Mesendoderm (in vitro differentiated cells): ENCODE data around the gene IMMT.

Experiments used
- DNase-seq: peaks from one replicate; pipeline ENCODE4 v3.0.0; 2013
- H2AK5ac ChIP-seq: 2 replicates; pipeline ENCODE4 v1.6.1; 2013; ENCODE audit warnings: low read length, inconsistent platforms
- H2BK120ac ChIP-seq: 2 replicates; pipeline ENCODE4 v1.6.1; 2013; ENCODE audit warnings: low read depth, mild to moderate bottlenecking, low read length, moderate library complexity, mixed read lengths
- H2BK15ac ChIP-seq: replicated peaks from 2 replicates; pipeline ENCODE4 v1.6.1; 2013; ENCODE audit warnings: low read depth, mild to moderate bottlenecking, moderate library complexity
- H2BK5ac ChIP-seq: 2 replicates; pipeline ENCODE4 v1.6.1; 2013; ENCODE audit warnings: low read length, inconsistent platforms
- H3K18ac ChIP-seq: 2 replicates; pipeline ENCODE4 v1.6.1; 2013; ENCODE audit warnings: mild to moderate bottlenecking, low read length, mixed read lengths
- H3K23ac ChIP-seq: one replicate; pipeline ENCODE4 v1.6.1; 2013; ENCODE audit warnings: low read length
- H3K27ac ChIP-seq: 2 replicates; pipeline ENCODE4 v1.5.1; 2013; ENCODE audit warnings: low read depth, mild to moderate bottlenecking, inconsistent platforms, low read length, moderate library complexity
- H3K27me3 ChIP-seq: 2 replicates; pipeline ENCODE4 v1.6.1; 2013; ENCODE audit warnings: low read length, control low read depth, mild to moderate bottlenecking, inconsistent platforms; ENCODE audit not compliant: insufficient read depth, poor library complexity
- H3K36me3 ChIP-seq: 2 replicates; pipeline ENCODE4 v1.6.1; 2013; ENCODE audit warnings: low read length, inconsistent platforms; ENCODE audit not compliant: control insufficient read depth, insufficient read depth
- H3K4ac ChIP-seq: one replicate; pipeline ENCODE4 v1.6.1; 2013; ENCODE audit warnings: low read depth, mild to moderate bottlenecking, low read length, moderate library complexity
- H3K4me1 ChIP-seq: 2 replicates; pipeline ENCODE4 v1.6.1; 2013; ENCODE audit warnings: low read depth, low read length, inconsistent platforms; ENCODE audit not compliant: control insufficient read depth
- H3K4me2 ChIP-seq: 2 replicates; pipeline ENCODE4 v1.6.1; 2013; ENCODE audit warnings: low read length
- H3K4me3 ChIP-seq: 2 replicates; pipeline ENCODE4 v1.5.1; 2013; ENCODE audit warnings: mild to moderate bottlenecking, low read length
- H3K56ac ChIP-seq: one replicate; pipeline ENCODE4 v1.6.1; 2013; ENCODE audit warnings: low read length
- H3K79me1 ChIP-seq: 2 replicates; pipeline ENCODE4 v1.6.1; 2013; ENCODE audit warnings: low read length, inconsistent platforms
- H3K79me2 ChIP-seq: 2 replicates; pipeline ENCODE4 v1.6.1; 2013; ENCODE audit warnings: mild to moderate bottlenecking, low read length; ENCODE audit not compliant: control insufficient read depth, insufficient read depth
- H3K9ac ChIP-seq: 2 replicates; pipeline ENCODE4 v1.6.1; 2013; ENCODE audit warnings: low read length, inconsistent platforms
- H4K5ac ChIP-seq: one replicate; pipeline ENCODE4 v1.6.1; 2013; ENCODE audit warnings: low read length
- H4K8ac ChIP-seq: one replicate; pipeline ENCODE4 v1.6.1; 2013; ENCODE audit warnings: low read depth, mild to moderate bottlenecking, control low read depth, low read length, moderate library complexity
- WGBS: extraction: QIAGEN DNeasy Blood & Tissue Kit; methylation state at CpG from one replicate; pipeline ENCODE4 v1.1.7; 2013; ENCODE audit warnings: low lambda C conversion rate, missing lambda C conversion rate; ENCODE audit not compliant: insufficient coverage; ENCODE audit errors: extremely low coverage; 5-methylcytosine and 5-hydroxymethylcytosine counted together

IMMT gene

DNA sequence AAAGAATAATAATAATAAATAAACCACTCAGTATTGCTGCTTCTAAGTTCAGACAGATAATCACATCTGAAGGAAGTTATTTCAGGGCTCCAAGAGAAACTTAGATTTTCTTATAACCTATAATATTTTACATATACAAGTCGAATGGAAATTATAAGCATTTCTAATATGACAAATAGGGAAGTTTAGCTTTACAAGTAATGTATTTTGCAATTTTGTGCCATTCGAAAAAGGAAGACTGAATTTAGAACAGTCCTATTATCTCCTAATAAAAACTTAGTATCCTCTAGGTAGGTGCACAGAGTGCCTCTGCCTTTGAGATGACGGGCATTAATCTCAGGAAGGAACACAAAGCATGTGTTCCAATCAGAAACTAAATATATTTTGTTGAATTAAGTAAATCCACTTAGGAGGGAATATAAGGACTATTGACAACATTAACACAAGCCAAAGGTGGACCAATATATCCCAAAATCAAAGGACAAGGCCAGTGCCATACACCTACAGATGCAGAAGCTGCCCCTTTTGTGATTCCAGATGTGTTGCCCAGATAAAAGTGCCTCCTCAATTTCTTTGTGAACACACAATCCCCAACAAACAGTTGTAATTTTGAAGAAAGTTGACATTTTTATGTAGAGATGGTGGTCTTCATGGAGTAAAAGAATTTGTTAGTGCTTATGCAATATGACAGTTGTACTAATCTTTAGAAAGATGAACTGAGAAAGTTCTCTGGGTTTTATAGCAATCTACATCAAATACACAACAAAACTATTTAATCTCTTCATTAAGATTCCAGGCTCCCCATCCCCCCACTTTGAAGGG, 52.6 kb downstream of the IMMT start:
- Histone ChIP-seq H3K23ac (no peak overlapping the region), H3K27ac (no peak overlapping the region), H3K56ac (no peak overlapping the region), H3K79me1 (no peaks in the 10 kb centered on the region), H4K5ac (no peak overlapping the region), H3K36me3 (peaks cover 15% of the 10 kb centered on the region), H2BK15ac (no peak overlapping the region), H3K4ac (no peak overlapping the region), H3K27me3 (no peaks in the 10 kb centered on the region), H3K18ac (no peak overlapping the region), H3K4me2 (no peak overlapping the region), H4K8ac (no peak overlapping the region), H3K4me3 (no peak overlapping the region), H2AK5ac (no peak overlapping the region), H3K9ac (no peak overlapping the region), H2BK5ac (no peak overlapping the region), H3K79me2 (no peaks in the 10 kb centered on the region), H2BK120ac (no peak overlapping the region), H3K4me1 (no peaks in the 10 kb centered on the region)
- no peak for DNase-seq
- WGBS: no CpG with 5 or more reads among the region's 3 CpGs

DNA sequence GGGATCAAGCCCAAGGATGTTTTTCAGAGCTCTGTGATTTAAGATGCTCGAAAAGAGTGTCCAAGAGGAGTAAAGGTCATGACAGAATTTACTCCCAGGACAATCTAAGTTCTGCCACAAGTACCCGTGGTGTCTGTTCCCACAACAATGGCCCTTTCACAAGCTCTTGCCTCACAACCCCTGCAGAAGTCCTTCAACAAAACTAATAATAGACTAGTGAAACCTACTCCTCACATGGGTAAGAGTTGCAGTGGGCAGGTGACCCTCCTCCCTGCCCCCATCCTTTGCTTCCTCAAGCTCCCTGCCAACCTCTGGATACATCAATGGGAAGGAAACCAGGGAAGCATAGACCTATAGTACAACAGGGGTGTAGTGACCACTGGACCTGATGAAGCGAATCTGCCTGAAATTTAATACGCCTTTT, 54.3 kb downstream of the IMMT start:
- H3K9ac ChIP-seq: no peak overlapping the region
- no peak overlapping the region for H3K4me3 ChIP-seq
- no peaks in the 10 kb centered on the region for H3K4me1 ChIP-seq
- no peak overlapping the region for H2BK5ac ChIP-seq
- H2BK15ac ChIP-seq: no peak overlapping the region
- H3K18ac ChIP-seq: no peak overlapping the region
- no peak overlapping the region for H3K27ac ChIP-seq
- no peak overlapping the region for H3K56ac ChIP-seq
- peaks cover 24% of the 10 kb centered on the region for H3K36me3 ChIP-seq
- H3K27me3 ChIP-seq: no peaks in the 10 kb centered on the region
- no peak for DNase-seq
- H3K4ac ChIP-seq: no peak overlapping the region
- H3K79me1 ChIP-seq: no peaks in the 10 kb centered on the region
- H4K5ac ChIP-seq: no peak overlapping the region
- no peak overlapping the region for H4K8ac ChIP-seq
- no peaks in the 10 kb centered on the region for H3K79me2 ChIP-seq
- no CpG with 5 or more reads among the region's 4 CpGs for WGBS
- H2BK120ac ChIP-seq: no peak overlapping the region
- no peak overlapping the region for H3K23ac ChIP-seq
- H3K4me2 ChIP-seq: no peak overlapping the region
- no peak overlapping the region for H2AK5ac ChIP-seq

DNA sequence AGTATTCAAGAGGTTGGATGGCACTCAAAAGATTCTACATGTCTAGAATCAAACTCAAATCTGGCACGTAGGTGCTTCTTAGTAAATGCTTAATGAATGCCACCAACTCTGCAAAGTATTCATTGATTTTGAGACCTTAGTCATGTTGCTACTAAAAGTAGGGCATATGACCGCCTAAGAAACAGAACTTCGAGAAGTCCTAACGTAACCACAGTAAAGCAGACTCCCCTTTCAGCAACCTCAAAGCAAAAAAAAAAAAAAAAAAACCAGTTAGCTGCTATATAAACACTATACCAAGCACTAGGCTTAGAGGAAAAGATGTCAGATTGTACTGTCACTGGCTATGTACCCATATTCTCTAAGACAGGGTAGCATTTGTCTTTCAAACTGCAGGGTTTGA, 55.3 kb downstream of the IMMT start:
- H3K56ac ChIP-seq: no peak overlapping the region
- H3K4ac ChIP-seq: no peak overlapping the region
- H3K4me3 ChIP-seq: no peak overlapping the region
- H3K4me1 ChIP-seq: no peaks in the 10 kb centered on the region
- H3K79me1 ChIP-seq: no peaks in the 10 kb centered on the region
- no peak overlapping the region for H2BK120ac ChIP-seq
- H3K23ac ChIP-seq: no peak overlapping the region
- H3K27ac ChIP-seq: no peak overlapping the region
- H2AK5ac ChIP-seq: no peak overlapping the region
- H2BK15ac ChIP-seq: no peak overlapping the region
- H3K4me2 ChIP-seq: no peak overlapping the region
- H3K79me2 ChIP-seq: no peaks in the 10 kb centered on the region
- WGBS: no CpG with 5 or more reads among the region's 4 CpGs
- no peak overlapping the region for H3K9ac ChIP-seq
- no peak overlapping the region for H4K8ac ChIP-seq
- H3K36me3 ChIP-seq: peaks cover 28% of the 10 kb centered on the region
- H3K18ac ChIP-seq: no peak overlapping the region
- DNase-seq: no peak
- H2BK5ac ChIP-seq: no peak overlapping the region
- no peaks in the 10 kb centered on the region for H3K27me3 ChIP-seq
- no peak overlapping the region for H4K5ac ChIP-seq

DNA sequence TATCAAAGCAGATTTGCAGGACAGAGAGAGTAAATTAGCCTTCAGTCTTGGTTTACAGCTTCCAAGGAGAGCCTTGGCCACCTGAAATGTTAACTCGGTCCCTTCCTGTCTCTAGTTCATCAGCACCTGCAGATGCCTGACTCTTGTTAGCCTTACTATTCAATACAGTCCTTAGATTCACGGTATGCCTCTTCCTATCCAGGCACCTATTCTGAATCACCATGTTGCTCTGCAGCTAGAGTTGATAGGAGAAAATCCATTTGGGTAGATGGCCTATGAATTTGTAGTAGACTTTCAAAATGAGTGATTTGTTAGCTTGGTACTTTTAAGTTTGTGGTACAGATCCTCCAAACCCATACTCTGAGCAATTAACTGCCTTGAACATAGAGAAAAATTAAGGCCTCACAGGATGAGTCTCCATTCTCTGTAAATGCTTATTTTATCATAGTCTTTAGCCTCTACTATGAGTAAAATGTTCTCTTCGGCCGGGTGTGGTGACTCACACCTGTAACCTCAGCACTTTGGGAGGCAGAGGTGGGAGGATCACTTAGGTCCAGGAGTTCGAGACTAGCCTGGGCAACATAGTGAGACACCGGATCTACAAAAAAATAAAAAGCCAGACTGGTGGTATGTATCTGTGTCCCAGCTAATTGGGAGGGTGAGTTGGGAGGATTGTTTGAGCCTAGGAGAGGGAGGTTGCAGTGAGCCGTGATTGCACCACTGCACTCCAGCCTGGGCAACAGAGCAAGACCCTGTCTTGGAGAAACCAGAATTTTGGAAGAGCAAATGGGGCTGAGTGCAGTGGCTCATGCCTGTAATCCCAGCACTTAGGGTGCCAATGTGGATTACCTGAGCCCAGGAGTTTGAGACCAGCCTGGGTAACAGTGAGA, 56.3 kb downstream of the IMMT start:
- H3K4me2 ChIP-seq: no peak overlapping the region
- H4K5ac ChIP-seq: no peak overlapping the region
- no peak overlapping the region for H4K8ac ChIP-seq
- H2BK5ac ChIP-seq: no peak overlapping the region
- no peaks in the 10 kb centered on the region for H3K79me2 ChIP-seq
- WGBS: no CpG with 5 or more reads among the region's 7 CpGs
- H2BK15ac ChIP-seq: no peak overlapping the region
- no peaks in the 10 kb centered on the region for H3K79me1 ChIP-seq
- H2BK120ac ChIP-seq: no peak overlapping the region
- no peak overlapping the region for H3K9ac ChIP-seq
- H3K4me1 ChIP-seq: no peaks in the 10 kb centered on the region
- H3K4me3 ChIP-seq: no peak overlapping the region
- no peak overlapping the region for H2AK5ac ChIP-seq
- H3K27me3 ChIP-seq: no peaks in the 10 kb centered on the region
- H3K4ac ChIP-seq: no peak overlapping the region
- H3K56ac ChIP-seq: no peak overlapping the region
- H3K23ac ChIP-seq: no peak overlapping the region
- no peak for DNase-seq
- H3K18ac ChIP-seq: no peak overlapping the region
- H3K27ac ChIP-seq: no peak overlapping the region
- H3K36me3 ChIP-seq: peaks cover 25% of the 10 kb centered on the region

DNA sequence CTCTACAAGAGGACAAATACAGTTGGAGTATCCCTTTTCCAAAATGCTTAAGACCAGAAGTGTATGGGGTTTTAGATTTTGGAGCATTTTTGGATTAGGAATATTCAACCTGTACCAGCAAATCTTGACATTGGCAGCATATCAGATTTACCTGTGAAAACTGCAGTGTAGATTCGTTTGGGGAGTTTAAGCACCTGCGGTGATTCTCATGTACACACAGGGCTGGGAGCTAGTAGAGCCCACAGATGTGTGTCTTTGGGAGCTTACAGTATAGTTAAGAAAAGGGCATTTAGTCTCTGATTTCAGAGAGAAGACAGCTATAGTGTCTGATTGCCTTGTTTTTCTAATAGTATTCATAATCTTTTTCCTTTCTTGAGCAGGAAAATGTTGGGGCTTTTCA, 59.1 kb downstream of the IMMT start:
- H3K27me3 ChIP-seq: no peaks in the 10 kb centered on the region
- no peak overlapping the region for H3K27ac ChIP-seq
- no peak overlapping the region for H2BK15ac ChIP-seq
- H3K36me3 ChIP-seq: peaks cover 32% of the 10 kb centered on the region
- H2AK5ac ChIP-seq: no peak overlapping the region
- H4K8ac ChIP-seq: no peak overlapping the region
- no peak overlapping the region for H3K56ac ChIP-seq
- WGBS: no CpG with 5 or more reads among the region's 2 CpGs
- H3K9ac ChIP-seq: no peak overlapping the region
- no peak overlapping the region for H3K4me2 ChIP-seq
- no peaks in the 10 kb centered on the region for H3K79me1 ChIP-seq
- H4K5ac ChIP-seq: no peak overlapping the region
- no peak overlapping the region for H3K4ac ChIP-seq
- H3K4me1 ChIP-seq: no peaks in the 10 kb centered on the region
- no peak overlapping the region for H2BK5ac ChIP-seq
- no peak overlapping the region for H3K4me3 ChIP-seq
- no peak overlapping the region for H3K23ac ChIP-seq
- H2BK120ac ChIP-seq: no peak overlapping the region
- H3K79me2 ChIP-seq: no peaks in the 10 kb centered on the region
- no peak for DNase-seq
- no peak overlapping the region for H3K18ac ChIP-seq
